Endodermal cell (in vitro differentiated cells): Measurements from ENCODE around the gene CHMP2B. TPM values are rescaled to one million over a fixed set of nuclear protein-coding genes. Genes with fewer than 3 reads are reported as not detected.

ENCODE experiments used
- DNase-seq: peaks from one replicate; pipeline ENCODE4 v3.0.0-alpha.2; 2017
- H3K27ac ChIP-seq: 2 replicates; pipeline ENCODE4 v1.5.1; 2013; ENCODE audit warnings: mild to moderate bottlenecking, low read depth, low read length, moderate library complexity
- H3K27me3 ChIP-seq: 2 replicates; pipeline ENCODE4 v1.6.1; 2013; ENCODE audit warnings: mild to moderate bottlenecking, low read length, moderate library complexity; ENCODE audit not compliant: insufficient read depth, control insufficient read depth, poor library complexity, severe bottlenecking
- H3K36me3 ChIP-seq: 2 replicates; pipeline ENCODE4 v1.7.0; 2013; ENCODE audit warnings: mild to moderate bottlenecking, low read length, moderate library complexity; ENCODE audit not compliant: control insufficient read depth, insufficient read depth
- H3K4me1 ChIP-seq: one replicate; pipeline ENCODE4 v1.7.0; 2013; ENCODE audit warnings: low read length; ENCODE audit not compliant: control insufficient read depth, insufficient read depth
- H3K4me3 ChIP-seq: 2 replicates; pipeline ENCODE4 v1.5.1; 2013; ENCODE audit warnings: mild to moderate bottlenecking, low read length, moderate library complexity
- H3K9ac ChIP-seq: 2 replicates; pipeline ENCODE4 v1.6.1; 2013; ENCODE audit warnings: mild to moderate bottlenecking, low read length, moderate library complexity; ENCODE audit not compliant: poor library complexity, severe bottlenecking; ENCODE audit errors: extremely low read depth
- H3K9me3 ChIP-seq: 2 replicates; pipeline ENCODE4 v1.6.1; 2013; ENCODE audit warnings: mild to moderate bottlenecking, low read length, moderate library complexity; ENCODE audit not compliant: control insufficient read depth
- H3K27ac Mint-ChIP-seq: 2 replicates; pipeline ENCODE4 v1.8.0; 2020; ENCODE audit warnings: mixed read lengths
- H3K27me3 Mint-ChIP-seq: 2 replicates; pipeline ENCODE4 v1.8.0; 2021; ENCODE audit warnings: mild to moderate bottlenecking, mixed read lengths; ENCODE audit not compliant: insufficient read depth
- H3K36me3 Mint-ChIP-seq: 2 replicates; pipeline ENCODE4 v1.8.0; 2020; ENCODE audit warnings: low read depth, mixed read lengths
- H3K4me1 Mint-ChIP-seq: 2 replicates; pipeline ENCODE4 v1.8.0; 2020; ENCODE audit warnings: mixed read lengths
- H3K4me3 Mint-ChIP-seq: 2 replicates; pipeline ENCODE4 v1.8.0; 2020; ENCODE audit warnings: mild to moderate bottlenecking, moderate library complexity, mixed read lengths
- H3K9me3 Mint-ChIP-seq: 2 replicates; pipeline ENCODE4 v1.8.0; 2020; ENCODE audit warnings: mild to moderate bottlenecking, mixed read lengths
- WGBS, 2 experiments: methylation state at CpG; one replicate each; pipeline versions ENCODE4 v1.1.5 to v1.1.7; 2013; ENCODE audit warnings: missing lambda C conversion rate in 2 of 2, mixed read lengths in 1 of 2; ENCODE audit not compliant: insufficient coverage in 1 of 2, insufficient read length in 1 of 2; 5-methylcytosine and 5-hydroxymethylcytosine counted together
- total RNA-seq, 2 donors: library from RNA; stranded (reverse); fragmentation: NEBNext Ultra II Directional in 1 of 2; extraction: Animal tissue kit (Norgen Biotek cat#: 25700) in 1 of 2; gene quantifications; 2 replicates in 1 of 2; 3 replicates in 1 of 2; pipeline ENCODE4 v1.2.1, GENCODE V29; 2021
- TF ChIP-seq, protein P1 (sequence below): fragments of 200-600 bp; sonication (generic); conservative IDR thresholded peaks from 2 replicates; pipeline ENCODE4 v1.5.0; 2021; ENCODE audit warnings: antibody characterized with exemption, mild to moderate bottlenecking

The CHMP2B gene
- total RNA-seq, 2 donors from 2014 or later: 31.7 to 44.0 TPM

DNA sequence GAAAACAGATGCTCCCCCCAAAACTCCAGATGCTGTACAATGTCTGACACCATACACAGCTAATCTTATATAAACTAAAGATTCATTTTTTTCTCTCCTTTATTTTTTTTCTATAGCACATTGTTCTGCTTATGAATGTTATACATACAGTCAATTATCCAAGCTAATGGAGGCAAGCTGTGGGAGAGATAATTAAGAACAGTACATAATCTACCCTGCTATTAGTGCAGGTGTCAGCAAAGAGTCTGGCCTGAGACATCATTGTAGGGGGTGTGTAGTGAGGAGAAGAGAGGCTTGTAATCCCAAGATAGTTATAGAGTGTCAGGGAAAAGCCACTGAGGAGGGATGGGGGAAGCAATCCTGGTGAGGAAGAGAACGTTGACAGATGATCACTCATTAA, 25.4 kb upstream of the CHMP2B start:
- Histone ChIP-seq H3K4me1 (no peaks in the 10 kb centered on the region), H3K9me3 (peaks cover 4% of the 10 kb centered on the region), H3K9ac (no peak overlapping the region), H3K27ac (no peak overlapping the region), H3K36me3 (no peaks in the 10 kb centered on the region), H3K27me3 (no peaks in the 10 kb centered on the region), H3K4me3 (no peak overlapping the region)
- no peaks in the 10 kb centered on the region for H3K27me3 Mint-ChIP-seq
- DNase-seq: no peak
- peaks cover 25% of the 10 kb centered on the region for H3K4me1 Mint-ChIP-seq
- 87% methylated on average over 1 of the region's 1 CpG; no CpG with 5 or more reads in 1 of the 2 experiments for WGBS, 2 experiments
- peaks cover 4% of the 10 kb centered on the region for H3K9me3 Mint-ChIP-seq
- H3K4me3 Mint-ChIP-seq: no peak overlapping the region
- no peaks in the 10 kb centered on the region for H3K36me3 Mint-ChIP-seq
- no peak overlapping the region for H3K27ac Mint-ChIP-seq
- TF ChIP-seq, protein P1, sequence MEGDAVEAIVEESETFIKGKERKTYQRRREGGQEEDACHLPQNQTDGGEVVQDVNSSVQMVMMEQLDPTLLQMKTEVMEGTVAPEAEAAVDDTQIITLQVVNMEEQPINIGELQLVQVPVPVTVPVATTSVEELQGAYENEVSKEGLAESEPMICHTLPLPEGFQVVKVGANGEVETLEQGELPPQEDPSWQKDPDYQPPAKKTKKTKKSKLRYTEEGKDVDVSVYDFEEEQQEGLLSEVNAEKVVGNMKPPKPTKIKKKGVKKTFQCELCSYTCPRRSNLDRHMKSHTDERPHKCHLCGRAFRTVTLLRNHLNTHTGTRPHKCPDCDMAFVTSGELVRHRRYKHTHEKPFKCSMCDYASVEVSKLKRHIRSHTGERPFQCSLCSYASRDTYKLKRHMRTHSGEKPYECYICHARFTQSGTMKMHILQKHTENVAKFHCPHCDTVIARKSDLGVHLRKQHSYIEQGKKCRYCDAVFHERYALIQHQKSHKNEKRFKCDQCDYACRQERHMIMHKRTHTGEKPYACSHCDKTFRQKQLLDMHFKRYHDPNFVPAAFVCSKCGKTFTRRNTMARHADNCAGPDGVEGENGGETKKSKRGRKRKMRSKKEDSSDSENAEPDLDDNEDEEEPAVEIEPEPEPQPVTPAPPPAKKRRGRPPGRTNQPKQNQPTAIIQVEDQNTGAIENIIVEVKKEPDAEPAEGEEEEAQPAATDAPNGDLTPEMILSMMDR: no peak

GRCh38 chr3:87203809-87204208, 23.3 kb upstream of the CHMP2B start:
- peaks cover 21% of the 10 kb centered on the region for H3K4me1 Mint-ChIP-seq
- H3K27ac Mint-ChIP-seq: no peak overlapping the region
- TF ChIP-seq, protein P1: no peak

DNA sequence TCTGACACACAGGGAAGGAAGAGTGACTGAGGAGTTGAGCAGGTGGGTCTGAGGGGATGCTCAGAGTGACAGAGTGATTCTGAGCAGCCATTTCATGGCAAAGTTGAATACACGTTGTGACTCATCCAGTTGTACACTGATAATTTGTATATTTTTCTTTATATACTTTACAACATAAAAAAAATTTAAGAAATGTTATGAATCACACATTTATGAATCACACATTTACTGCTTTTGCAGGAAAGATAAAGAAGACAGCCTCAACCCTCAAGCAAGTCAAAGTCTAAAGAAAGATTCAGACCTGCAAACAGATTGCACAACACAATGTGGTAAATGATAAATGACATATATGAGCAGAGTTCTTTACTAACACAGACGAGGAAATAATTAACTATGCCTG, 21.0 kb upstream of the CHMP2B start:
- Mint-ChIP-seq H3K4me1 (peaks cover 15% of the 10 kb centered on the region), H3K27ac (no peak overlapping the region), H3K27me3 (no peaks in the 10 kb centered on the region), H3K36me3 (no peaks in the 10 kb centered on the region), H3K4me3 (no peak overlapping the region), H3K9me3 (no peaks in the 10 kb centered on the region)
- Histone ChIP-seq H3K27me3 (no peaks in the 10 kb centered on the region), H3K27ac (no peak overlapping the region), H3K4me3 (no peak overlapping the region), H3K9ac (no peak overlapping the region), H3K4me1 (no peaks in the 10 kb centered on the region), H3K36me3 (no peaks in the 10 kb centered on the region), H3K9me3 (no peaks in the 10 kb centered on the region)
- DNase-seq: no peak
- WGBS, 2 experiments: 100% methylated on average over 1 of the region's 2 CpGs
- TF ChIP-seq, protein P1: no peak

More at GRCh38 chr3:87203809-87204208, 23.3 kb upstream of the CHMP2B start:
- H3K27me3 Mint-ChIP-seq: no peaks in the 10 kb centered on the region
- no peaks in the 10 kb centered on the region for H3K36me3 Mint-ChIP-seq
- H3K9ac ChIP-seq: no peak overlapping the region
- WGBS, 2 experiments: 40% methylated on average over 1 of the region's 1 CpG; no CpG with 5 or more reads in 1 of the 2 experiments
- peak overlapping the region; percentile 19 for H3K27ac ChIP-seq
- H3K4me1 ChIP-seq: no peaks in the 10 kb centered on the region
- H3K9me3 ChIP-seq: no peaks in the 10 kb centered on the region
- H3K27me3 ChIP-seq: no peaks in the 10 kb centered on the region
- H3K4me3 ChIP-seq: no peak overlapping the region
- H3K4me3 Mint-ChIP-seq: no peak overlapping the region
- DNase-seq: no peak
- no peaks in the 10 kb centered on the region for H3K9me3 Mint-ChIP-seq
- H3K36me3 ChIP-seq: no peaks in the 10 kb centered on the region
